ENCODE measurements around the gene MRPL37.

GRCh38 chr1:54247863-54248515 lies 48.0 kb downstream of the MRPL37 start:
- TF ChIP-seq SUZ12 (IDR thresholded peaks at IDR 0.05), result no peak
- TF ChIP-seq, protein P1, sequence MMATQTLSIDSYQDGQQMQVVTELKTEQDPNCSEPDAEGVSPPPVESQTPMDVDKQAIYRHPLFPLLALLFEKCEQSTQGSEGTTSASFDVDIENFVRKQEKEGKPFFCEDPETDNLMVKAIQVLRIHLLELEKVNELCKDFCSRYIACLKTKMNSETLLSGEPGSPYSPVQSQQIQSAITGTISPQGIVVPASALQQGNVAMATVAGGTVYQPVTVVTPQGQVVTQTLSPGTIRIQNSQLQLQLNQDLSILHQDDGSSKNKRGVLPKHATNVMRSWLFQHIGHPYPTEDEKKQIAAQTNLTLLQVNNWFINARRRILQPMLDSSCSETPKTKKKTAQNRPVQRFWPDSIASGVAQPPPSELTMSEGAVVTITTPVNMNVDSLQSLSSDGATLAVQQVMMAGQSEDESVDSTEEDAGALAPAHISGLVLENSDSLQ (IDR thresholded peaks at IDR 0.05), result no peak
- TF ChIP-seq NFRKB (IDR thresholded peaks at IDR 0.05), result no peak
- TF ChIP-seq ELF4 (IDR thresholded peaks at IDR 0.05), result no peak

Data from HEK293T (cell line).